ENCODE results near the gene SCAI.
"Not testable (repeated sequence)": the region's sequence is repeated elsewhere in the genome, so short reads cannot be mapped to it uniquely, and the experiment has no call there.

SCAI gene

GRCh38 chr9:125028041-125028440 is 115.3 kb downstream of the SCAI start:
- no peak for DNase-seq (ENCODE audit: low read depth in 3 of 3)

- DNase-seq (ENCODE audit: low read depth in 3 of 3) = no peak
These were observed 118.4 kb downstream of the SCAI start for GRCh38 chr9:125024917-125025316.

GRCh38 chr9:125021069-125021468 is 122.3 kb downstream of the SCAI start:
- DNase-seq (ENCODE audit: low read depth in 3 of 3) = no peak

GRCh38 chr9:125015655-125016054 is 127.7 kb downstream of the SCAI start:
- not testable (repeated sequence) for DNase-seq (ENCODE audit: low read depth in 3 of 3)

GRCh38 chr9:125012013-125012412 is 131.3 kb downstream of the SCAI start:
- not testable (repeated sequence) for DNase-seq (ENCODE audit: low read depth in 3 of 3)

- no peak for DNase-seq (ENCODE audit: low read depth in 3 of 3)
These were observed 134.7 kb downstream of the SCAI start for GRCh38 chr9:125008599-125008998.

GRCh38 chr9:125003332-125003731 is 140.0 kb downstream of the SCAI start:
- DNase-seq (ENCODE audit: low read depth in 3 of 3) = no peak

GRCh38 chr9:124983698-124984097 is 159.6 kb downstream of the SCAI start:
- DNase-seq (ENCODE audit: low read depth in 3 of 3) = no peak

GRCh38 chr9:124980431-124980830 is 162.9 kb downstream of the SCAI start:
- no peak for DNase-seq (ENCODE audit: low read depth in 3 of 3)

- DNase-seq (ENCODE audit: low read depth in 3 of 3) = no peak
These were observed 168.2 kb downstream of the SCAI start for GRCh38 chr9:124975131-124975530.

- DNase-seq (ENCODE audit: low read depth in 3 of 3) = no peak
These were observed 169.5 kb downstream of the SCAI start for GRCh38 chr9:124973807-124974206.

GRCh38 chr9:124972241-124972770 is 171.0 kb downstream of the SCAI start:
- DNase-seq (ENCODE audit: low read depth in 3 of 3) = no peak

GRCh38 chr9:124969401-124969800 is 173.9 kb downstream of the SCAI start:
- no peak for DNase-seq (ENCODE audit: low read depth in 3 of 3)

GRCh38 chr9:124968238-124968637 is 175.1 kb downstream of the SCAI start:
- no peak for DNase-seq (ENCODE audit: low read depth in 3 of 3)

- DNase-seq (ENCODE audit: low read depth in 3 of 3) = not testable (repeated sequence)
These were observed 177.4 kb downstream of the SCAI start for GRCh38 chr9:124965775-124966568.

- no peak for DNase-seq (ENCODE audit: low read depth in 3 of 3)
These were observed 178.7 kb downstream of the SCAI start for GRCh38 chr9:124964604-124965003.

GRCh38 chr9:124964056-124964455 is 179.3 kb downstream of the SCAI start:
- DNase-seq (ENCODE audit: low read depth in 3 of 3) = no peak

- DNase-seq (ENCODE audit: low read depth in 3 of 3) = no peak
These were observed 182.9 kb downstream of the SCAI start for GRCh38 chr9:124960409-124960752.

GRCh38 chr9:124959671-124960408 is 183.5 kb downstream of the SCAI start:
- not testable (repeated sequence) for DNase-seq (ENCODE audit: low read depth in 3 of 3)

- no peak for DNase-seq (ENCODE audit: low read depth in 3 of 3)
These were observed 189.1 kb downstream of the SCAI start for GRCh38 chr9:124954255-124954654.

GRCh38 chr9:124950050-124950718 is 193.1 kb downstream of the SCAI start:
- DNase-seq (ENCODE audit: low read depth in 3 of 3) = no peak

GRCh38 chr9:124949387-124949786 is 193.9 kb downstream of the SCAI start:
- no peak for DNase-seq (ENCODE audit: low read depth in 3 of 3)

All from stimulated activated CD4-positive, alpha-beta T cell treated with anti-CD3 and anti-CD28 coated beads, TNF-alpha, amount 100 ng/mL, for 24 hours (primary cell).